Peyer's patch (tissue), 4 donors: ENCODE measurements around the gene PHLDB2. TPM values are rescaled to one million over a fixed set of nuclear protein-coding genes. Genes with fewer than 3 reads are reported as not detected.

ENCODE experiments used
- DNase-seq, 3 donors: peaks; one replicate each; pipeline ENCODE4 v3.0.0-alpha.2; 2017 to 2019
- H3K27ac ChIP-seq, 4 donors: fragments of 200-600 bp; sonication (generic); one replicate each; pipeline ENCODE4 v1.5.1; 2016 to 2019
- H3K27me3 ChIP-seq, 2 donors: fragments of 200-600 bp; sonication (generic); one replicate each; pipeline ENCODE4 v1.5.1; 2019
- H3K36me3 ChIP-seq, 3 donors: fragments of 200-600 bp; sonication (generic); one replicate each; pipeline ENCODE4 v1.5.1; 2016 to 2019
- H3K4me1 ChIP-seq, 4 donors: fragments of 200-600 bp; sonication (generic); one replicate each; pipeline ENCODE4 v1.5.1; 2016 to 2019
- H3K4me3 ChIP-seq, 4 donors: fragments of 200-600 bp; sonication (generic); 1 replicate in 3 of 4; 2 replicates in 1 of 4; pipeline ENCODE4 v1.5.1; 2016 to 2019; ENCODE audit warnings: mild to moderate bottlenecking in 1 of 4
- H3K9me3 ChIP-seq, 4 donors: fragments of 200-600 bp; sonication (generic); one replicate each; pipeline ENCODE4 v1.5.1; 2016 to 2019; ENCODE audit warnings: mild to moderate bottlenecking in 1 of 4
- POLR2A ChIP-seq, 2 donors: fragments of 450-650 bp; IDR thresholded peaks; one replicate each; pipeline ENCODE4 v1.5.1; 2017; ENCODE audit warnings: antibody characterized with exemption in 2 of 2, mild to moderate bottlenecking in 2 of 2, moderate library complexity in 2 of 2
- total RNA-seq, 4 donors: library from RNA; depleted of rRNA; stranded (reverse); fragments of >200 nt; gene quantifications; one replicate each; pipeline ENCODE4 v1.1.0, GENCODE V29; 2016
- TF ChIP-seq, protein P1 (sequence below), 6 experiments: fragments of 450-650 bp in 4 of 6; fragments of 200-600 bp in 2 of 6; sonication (generic) in 1 of 6; IDR thresholded peaks; one replicate each; pipeline ENCODE4 v1.5.1; 2017 to 2019; ENCODE audit warnings: antibody characterized with exemption in 6 of 6, mild to moderate bottlenecking in 3 of 6, moderate library complexity in 1 of 6

The PHLDB2 gene
- total RNA-seq, 4 donors from 2014 or later: 6.0 to 66.0 (median 12.5) TPM

- no peak for DNase-seq
- no peaks in the 10 kb centered on the region for H3K9me3 ChIP-seq
- no peaks in the 10 kb centered on the region for H3K4me1 ChIP-seq
- H3K36me3 ChIP-seq: no peaks in the 10 kb centered on the region
- TF ChIP-seq, protein P1, sequence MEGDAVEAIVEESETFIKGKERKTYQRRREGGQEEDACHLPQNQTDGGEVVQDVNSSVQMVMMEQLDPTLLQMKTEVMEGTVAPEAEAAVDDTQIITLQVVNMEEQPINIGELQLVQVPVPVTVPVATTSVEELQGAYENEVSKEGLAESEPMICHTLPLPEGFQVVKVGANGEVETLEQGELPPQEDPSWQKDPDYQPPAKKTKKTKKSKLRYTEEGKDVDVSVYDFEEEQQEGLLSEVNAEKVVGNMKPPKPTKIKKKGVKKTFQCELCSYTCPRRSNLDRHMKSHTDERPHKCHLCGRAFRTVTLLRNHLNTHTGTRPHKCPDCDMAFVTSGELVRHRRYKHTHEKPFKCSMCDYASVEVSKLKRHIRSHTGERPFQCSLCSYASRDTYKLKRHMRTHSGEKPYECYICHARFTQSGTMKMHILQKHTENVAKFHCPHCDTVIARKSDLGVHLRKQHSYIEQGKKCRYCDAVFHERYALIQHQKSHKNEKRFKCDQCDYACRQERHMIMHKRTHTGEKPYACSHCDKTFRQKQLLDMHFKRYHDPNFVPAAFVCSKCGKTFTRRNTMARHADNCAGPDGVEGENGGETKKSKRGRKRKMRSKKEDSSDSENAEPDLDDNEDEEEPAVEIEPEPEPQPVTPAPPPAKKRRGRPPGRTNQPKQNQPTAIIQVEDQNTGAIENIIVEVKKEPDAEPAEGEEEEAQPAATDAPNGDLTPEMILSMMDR (IDR thresholded peaks at IDR 0.05): no peak
- TF ChIP-seq POLR2A (IDR thresholded peaks at IDR 0.05): no peak
- no peak overlapping the region for H3K4me3 ChIP-seq
- H3K27ac ChIP-seq: no peak overlapping the region
- H3K27me3 ChIP-seq: no peaks in the 10 kb centered on the region
Measured at GRCh38 chr3:112018712-112019111, 159.6 kb downstream of the PHLDB2 start.

- no peak for TF ChIP-seq POLR2A (IDR thresholded peaks at IDR 0.05)
- TF ChIP-seq, protein P1 (IDR thresholded peaks at IDR 0.05): no peak
- Histone ChIP-seq H3K4me1 (no peaks in the 10 kb centered on the region), H3K36me3 (no peaks in the 10 kb centered on the region), H3K27ac (no peak overlapping the region), H3K27me3 (no peaks in the 10 kb centered on the region), H3K4me3 (no peak overlapping the region), H3K9me3 (no peaks in the 10 kb centered on the region)
- no peak for DNase-seq
Measured at GRCh38 chr3:112019716-112020115, 160.7 kb downstream of the PHLDB2 start.

DNA sequence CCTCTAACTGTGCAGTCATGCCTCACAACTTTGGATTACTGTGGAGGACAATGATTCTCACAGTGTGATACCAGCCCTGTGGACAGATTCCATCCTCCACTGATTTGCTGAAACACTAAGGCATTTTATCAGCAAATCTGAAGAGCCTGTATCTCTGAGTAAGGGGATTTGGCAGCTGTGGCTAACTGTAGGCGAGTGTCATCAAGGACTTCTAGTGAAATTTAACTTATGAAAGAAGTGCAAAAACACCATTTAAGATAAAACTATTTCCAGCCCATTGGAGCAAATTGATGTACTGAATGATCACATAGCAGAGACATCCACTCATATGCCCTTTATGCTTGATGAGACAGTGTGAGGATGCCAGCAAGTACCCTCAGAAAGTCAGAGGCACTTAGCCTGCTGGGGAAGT is 161.6 kb downstream of the PHLDB2 start:
- Histone ChIP-seq H3K4me1 (no peaks in the 10 kb centered on the region), H3K4me3 (no peak overlapping the region), H3K27me3 (no peaks in the 10 kb centered on the region), H3K9me3 (no peaks in the 10 kb centered on the region), H3K27ac (no peak overlapping the region), H3K36me3 (no peaks in the 10 kb centered on the region)
- DNase-seq: no peak
- no peak for TF ChIP-seq POLR2A (IDR thresholded peaks at IDR 0.05)
- TF ChIP-seq, protein P1 (IDR thresholded peaks at IDR 0.05): no peak

Other genes starting within 250 kb of the PHLDB2 start
- 10 to 100 TPM in 1 of 4 donors, 1 to 10 TPM in 3; 2.5 to 10.7 (median 8.2) TPM for gene PLCXD2, start 184.6 kb upstream of the PHLDB2 start, total RNA-seq
- gene ABHD10, start 119.8 kb downstream of the PHLDB2 start, total RNA-seq: 10 to 100 TPM in 2 of 4 donors, 1 to 10 TPM in 2; 7.4 to 20.9 (median 11.8) TPM
- gene TAGLN3, start 139.7 kb downstream of the PHLDB2 start, total RNA-seq: 1 to 10 TPM in 1 of 4 donors, not detected in 3; 1.1 TPM
- not detected for gene TMPRSS7, start 175.5 kb downstream of the PHLDB2 start, total RNA-seq
- 10 to 100 TPM; 13.2 to 31.0 (median 25.9) TPM for gene C3orf52, start 227.1 kb downstream of the PHLDB2 start, total RNA-seq